ENCODE data around the gene ART1.
"Not testable (repeated sequence)": the region's sequence is repeated elsewhere in the genome, so short reads cannot be mapped to it uniquely, and the experiment has no call there.

The ART1 gene

GRCh38 chr11:3644817-3645235, at the start of gene ART1:
Gene ART1 (plus strand): TSS chr11:3645128. CDS start chr11:3659214, 14,086 bp downstream.
- DNase-seq (ENCODE audit: low read depth) = no peak
- no peak within 1 kb of the TSS for H3K4me3 ChIP-seq (ENCODE audit: low read length)
- no peak for TF ChIP-seq CTCF (IDR thresholded peaks at IDR 0.05; ENCODE audit: insufficient read depth, low read depth, low read length, missing control alignments)

- not testable (repeated sequence) for DNase-seq (ENCODE audit: low read depth); H3K4me3 ChIP-seq (ENCODE audit: low read length)
These were observed 47.2 kb upstream of the ART1 start for GRCh38 chr11:3597743-3598142.

GRCh38 chr11:3600201-3600600, 44.7 kb upstream of the ART1 start:
- H3K4me3 ChIP-seq (ENCODE audit: low read length); DNase-seq (ENCODE audit: low read depth): not testable (repeated sequence)

GRCh38 chr11:3604167-3604566, 40.8 kb upstream of the ART1 start:
- TF ChIP-seq CTCF (IDR thresholded peaks at IDR 0.05; ENCODE audit: insufficient read depth, low read depth, low read length, missing control alignments) = no peak
- DNase-seq (ENCODE audit: low read depth) = no peak
- H3K4me3 ChIP-seq (ENCODE audit: low read length) = no peak overlapping the region

GRCh38 chr11:3605283-3605662, 39.7 kb upstream of the ART1 start:
- DNase-seq (ENCODE audit: low read depth) = no peak
- no peak overlapping the region for H3K4me3 ChIP-seq (ENCODE audit: low read length)
- TF ChIP-seq CTCF (IDR thresholded peaks at IDR 0.05; ENCODE audit: insufficient read depth, low read depth, low read length, missing control alignments) = no peak

- H3K4me3 ChIP-seq (ENCODE audit: low read length) = no peak overlapping the region
- DNase-seq (ENCODE audit: low read depth) = peak; percentile 51
- no peak for TF ChIP-seq CTCF (IDR thresholded peaks at IDR 0.05; ENCODE audit: insufficient read depth, low read depth, low read length, missing control alignments)
These were observed 39.1 kb upstream of the ART1 start for GRCh38 chr11:3605771-3606203.

GRCh38 chr11:3609416-3610265, 35.3 kb upstream of the ART1 start:
- no peak overlapping the region for H3K4me3 ChIP-seq (ENCODE audit: low read length)
- TF ChIP-seq CTCF (IDR thresholded peaks at IDR 0.05; ENCODE audit: insufficient read depth, low read depth, low read length, missing control alignments) = peak; percentile 93
- DNase-seq (ENCODE audit: low read depth) = peak; percentile 55

- TF ChIP-seq CTCF (IDR thresholded peaks at IDR 0.05; ENCODE audit: insufficient read depth, low read depth, low read length, missing control alignments) = no peak
- no peak for DNase-seq (ENCODE audit: low read depth)
- H3K4me3 ChIP-seq (ENCODE audit: low read length) = no peak overlapping the region
These were observed 34.1 kb upstream of the ART1 start for GRCh38 chr11:3610846-3611245.

Measured in epithelial cell of esophagus (primary cell).